ENCODE measurements around the gene CTSL.

- TF ChIP-seq CTCF (IDR thresholded peaks at IDR 0.05; ENCODE audit: borderline replicate concordance, extremely low read depth, low read length, poor library complexity, severe bottlenecking) (no peak), EZH2 (IDR thresholded peaks at IDR 0.05; ENCODE audit: borderline replicate concordance, low read depth, low read length, severe bottlenecking) (no peak)
Measured at GRCh38 chr9:87731321-87731720, 5.4 kb downstream of the CTSL start.

All from DND-41 (cell line).